HCT116 (cell line): Measurements from ENCODE around the gene SHISA8. TPM values are rescaled to one million over a fixed set of nuclear protein-coding genes. Genes with fewer than 3 reads are reported as not detected.

Source experiments
- ATAC-seq: fragments of 200-7000 bp; cut with Tn5 transposase; 2 replicates; pipeline ENCODE4 v1.9.1; 2020; ENCODE audit warnings: mild to moderate bottlenecking, moderate library complexity
- BruUV-seq: library from RNA; stranded (reverse); fragments of 400-500 nt; replicated peaks from 2 replicates; lab custom pipeline; 2021; lab: Mats Ljungman, UMichigan
- CTCF ChIA-PET: fragments of 300-600 bp; sonication (Branson Sonifier 250); formaldehyde crosslinking; loops from one replicate; lab custom pipeline; 2021; ENCODE audit warnings: antibody characterized with exemption; lab: Charles Lee
- POLR2A ChIA-PET: fragments of 300-600, 350-600 bp; sonication (Branson Sonifier 250); formaldehyde crosslinking; loops from one replicate; lab custom pipeline; 2021; ENCODE audit warnings: antibody characterized with exemption; lab: Charles Lee
- RAD21 ChIA-PET, 2 experiments: fragments of 300-600 bp; sonication (Branson Sonifier 250); formaldehyde crosslinking; loops; one replicate each; lab custom pipeline; 2023; ENCODE audit warnings: low total read pairs in 2 of 2; ENCODE audit not compliant: uncharacterized antibody in 2 of 2, unreplicated experiment in 2 of 2, low non-redundant PET in 1 of 2; lab: Charles Lee
- DNase-seq: peaks from one replicate; pipeline ENCODE4 v3.0.0-alpha.2; 2010; ENCODE audit warnings: low read depth, low spot score
- H2AFZ ChIP-seq: fragments of 200-600 bp; shearing (Covaris generic), sonication (generic); 2 replicates; pipeline ENCODE4 v1.6.1; 2017; ENCODE audit warnings: low read depth, mixed run types, mixed read lengths, antibody characterized with exemption, low read length; ENCODE audit not compliant: poor library complexity, severe bottlenecking
- H3K27ac ChIP-seq: 2 replicates; pipeline ENCODE4 v1.5.1; 2012; ENCODE audit warnings: low read depth, low read length
- H3K27me3 ChIP-seq: fragments of 200-600 bp; sonication (generic); 2 replicates; pipeline ENCODE4 v1.6.1; 2016; ENCODE audit warnings: mixed run types, low read length, mixed read lengths; ENCODE audit not compliant: insufficient read depth
- H3K36me3 ChIP-seq, 2 experiments: fragments of 200-500 bp in 1 of 2; fragments of 200-600 bp in 1 of 2; sonication (Bioruptor generic) in 1 of 2; sonication (generic) in 1 of 2; 2 replicates each; pipeline versions ENCODE4 v1.5.1 to v1.6.1; 2014 to 2016; ENCODE audit warnings: low read length in 2 of 2, inconsistent platforms in 1 of 2, mixed read lengths in 1 of 2, mixed run types in 1 of 2; ENCODE audit not compliant: insufficient read depth in 2 of 2, control insufficient read depth in 1 of 2
- H3K4me1 ChIP-seq, 2 experiments: fragments of 200-600 bp in 1 of 2; sonication (generic) in 1 of 2; 2 replicates each; pipeline versions ENCODE4 v1.5.1 to v1.6.1; 2012 to 2017; ENCODE audit warnings: low read length in 2 of 2, inconsistent platforms in 1 of 2, mild to moderate bottlenecking in 1 of 2, mixed read lengths in 1 of 2, mixed run types in 1 of 2, moderate library complexity in 1 of 2; ENCODE audit not compliant: insufficient read depth in 2 of 2, control insufficient read depth in 1 of 2
- H3K4me2 ChIP-seq: fragments of 200-600 bp; sonication (generic); 2 replicates; pipeline ENCODE4 v1.6.1; 2017; ENCODE audit warnings: mixed run types, low read length, mixed read lengths
- H3K4me3 ChIP-seq, 2 experiments: fragments of 200-600 bp in 1 of 2; sonication (generic) in 1 of 2; replicated peaks in 1 of 2; 2 replicates each; pipeline ENCODE4 v1.5.1; 2011 to 2016; ENCODE audit warnings: low read length in 2 of 2, control low read depth in 1 of 2, low read depth in 1 of 2, mild to moderate bottlenecking in 1 of 2, mixed read lengths in 1 of 2, mixed run types in 1 of 2
- H3K79me2 ChIP-seq: fragments of 200-600 bp; sonication (generic); 2 replicates; pipeline ENCODE4 v1.6.1; 2017; ENCODE audit warnings: mild to moderate bottlenecking, mixed run types, low read length, moderate library complexity, mixed read lengths; ENCODE audit not compliant: insufficient read depth
- H3K9ac ChIP-seq: fragments of 200-600 bp; sonication (generic); 2 replicates; pipeline ENCODE4 v1.6.1; 2016; ENCODE audit warnings: low read length, mixed read lengths
- H3K9me2 ChIP-seq: fragments of 200-600 bp; sonication (generic), shearing (Covaris generic); 2 replicates; pipeline ENCODE4 v1.6.1; 2017; ENCODE audit warnings: mixed run types, mild to moderate bottlenecking, moderate library complexity; ENCODE audit not compliant: insufficient read depth
- H3K9me3 ChIP-seq, 2 experiments: fragments of 200-500 bp in 1 of 2; fragments of 200-600 bp in 1 of 2; sonication (Bioruptor generic) in 1 of 2; sonication (generic) in 1 of 2; 2 replicates each; pipeline ENCODE4 v1.6.1; 2014 to 2017; ENCODE audit warnings: low read length in 2 of 2, mixed read lengths in 2 of 2, inconsistent platforms in 1 of 2, low read depth in 1 of 2, mild to moderate bottlenecking in 1 of 2, mixed run types in 1 of 2, moderate library complexity in 1 of 2; ENCODE audit not compliant: control insufficient read depth in 1 of 2, insufficient read depth in 1 of 2
- H4K20me1 ChIP-seq: fragments of 200-600 bp; sonication (generic), shearing (Covaris generic); 2 replicates; pipeline ENCODE4 v1.6.1; 2017; ENCODE audit warnings: mixed run types, mild to moderate bottlenecking, moderate library complexity; ENCODE audit not compliant: insufficient read depth
- ATF3 ChIP-seq: IDR thresholded peaks from 2 replicates; pipeline ENCODE4 v1.6.1; 2012
- CEBPB ChIP-seq: IDR thresholded peaks from 2 replicates; pipeline ENCODE4 v1.6.1; 2012; ENCODE audit warnings: low read depth
- EGR1 ChIP-seq: IDR thresholded peaks from 2 replicates; pipeline ENCODE4 v1.6.1; 2012; ENCODE audit warnings: low read depth
- ELF1 ChIP-seq: IDR thresholded peaks from 2 replicates; pipeline ENCODE4 v1.6.1; 2012; ENCODE audit warnings: low read depth, borderline replicate concordance
- EZH2 ChIP-seq: fragments of 200-600 bp; sonication (generic); IDR thresholded peaks from 2 replicates; pipeline ENCODE4 v1.6.1; 2017; ENCODE audit warnings: antibody characterized with exemption, mixed run types
- EZH2phosphoT487 ChIP-seq: fragments of 200-600 bp; IDR thresholded peaks from 2 replicates; pipeline ENCODE4 v1.6.1; 2018; ENCODE audit warnings: antibody characterized with exemption, borderline replicate concordance
- FOSL1 ChIP-seq: IDR thresholded peaks from 2 replicates; pipeline ENCODE4 v1.6.1; 2012; ENCODE audit warnings: low read depth
- JUND ChIP-seq: IDR thresholded peaks from 2 replicates; pipeline ENCODE4 v1.6.1; 2012
- POLR2AphosphoS5 ChIP-seq: IDR thresholded peaks from 2 replicates; pipeline ENCODE4 v1.6.1; 2011; ENCODE audit warnings: mild to moderate bottlenecking, low read depth, low read length, moderate library complexity
- RAD21 ChIP-seq: IDR thresholded peaks from 2 replicates; pipeline ENCODE4 v1.6.1; 2012; ENCODE audit warnings: low read depth, mild to moderate bottlenecking
- REST ChIP-seq: IDR thresholded peaks from 2 replicates; pipeline ENCODE4 v1.6.1; 2012; ENCODE audit warnings: low read depth
- SP1 ChIP-seq: IDR thresholded peaks from 2 replicates; pipeline ENCODE4 v1.6.1; 2012; ENCODE audit warnings: low read depth
- SRF ChIP-seq: IDR thresholded peaks from 2 replicates; pipeline ENCODE4 v1.6.1; 2012; ENCODE audit warnings: low read depth
- TCF7L2 ChIP-seq: IDR thresholded peaks from 2 replicates; pipeline ENCODE4 v1.7.0; 2011; ENCODE audit warnings: borderline replicate concordance, inconsistent platforms; ENCODE audit not compliant: insufficient read depth, insufficient read length; ENCODE audit errors: extremely low read depth
- YY1 ChIP-seq: IDR thresholded peaks from 2 replicates; pipeline ENCODE4 v1.6.1; 2011; ENCODE audit warnings: low read length, low read depth, moderate library complexity, mild to moderate bottlenecking; ENCODE audit not compliant: insufficient replicate concordance; ENCODE audit errors: extremely low read depth
- ZBTB33 ChIP-seq: IDR thresholded peaks from 2 replicates; pipeline ENCODE4 v1.6.1; 2011; ENCODE audit warnings: mild to moderate bottlenecking, low read length, moderate library complexity; ENCODE audit not compliant: insufficient replicate concordance; ENCODE audit errors: extremely low read depth
- ZFX ChIP-seq: fragments of 450-650 bp; IDR thresholded peaks from 2 replicates; pipeline ENCODE4 v1.6.1; 2017
- intact Hi-C: fragments of 100-400 bp; cut with micrococcal nuclease; formaldehyde crosslinking; loops from 2 replicates; pipeline ENCODE4 v1.10.0; 2022
- total RNA-seq: library from RNA; stranded (reverse); gene quantifications from one replicate; pipeline ENCODE4 v1.2.1, GENCODE V29; 2021; ENCODE audit not compliant: unreplicated experiment

Gene SHISA8
- total RNA-seq, 1 experiment from 2014 or later = 13.9 TPM

- no peak overlapping the region for H3K4me3 ChIP-seq
- TF ChIP-seq YY1 (no peak), ZFX (no peak), ZBTB33 (no peak), SP1 (no peak), TCF7L2 (no peak), CEBPB (no peak), RAD21 (no peak), EZH2phosphoT487 (no peak), POLR2AphosphoS5 (no peak), EGR1 (no peak), ELF1 (no peak), EZH2 (no peak), JUND (no peak), FOSL1 (no peak), ATF3 (no peak), REST (no peak), SRF (no peak)
- no peaks in the 10 kb centered on the region for H4K20me1 ChIP-seq
- H3K9ac ChIP-seq = no peak overlapping the region
- no peak overlapping the region for H2AFZ ChIP-seq
- H3K79me2 ChIP-seq = no peaks in the 10 kb centered on the region
- peak overlapping the region; percentile 42 for H3K4me2 ChIP-seq
- ChIA-PET CTCF (interaction anchor here (1.4 kb wide), 1 partner anchor 13 kb away, joined by 3 read pairs; no protein-coding TSS in a partner anchor), RAD21 (no interaction called here), POLR2A (no interaction called here)
- H3K36me3 ChIP-seq = 0 out of 4 replicates have a peak, but pooled peaks cover 0 to 2% of the 10 kb centered on the region in 2 experiments
- H3K9me3 ChIP-seq = no peaks in the 10 kb centered on the region
- DNase-seq = no peak
- H3K27me3 ChIP-seq = no peaks in the 10 kb centered on the region
- intact Hi-C loops = no loop called here
- no peak overlapping the region for H3K27ac ChIP-seq
- H3K9me2 ChIP-seq = no peaks in the 10 kb centered on the region
- H3K4me1 ChIP-seq = peaks cover 6 to 29% of the 10 kb centered on the region in 2 experiments
- no TSS peak for BruUV-seq
- no peak for ATAC-seq
Measured at GRCh38 chr22:41912338-41913039, 2.4 kb downstream of the SHISA8 start.
